ENCODE measurements around the gene SLC10A7. TPM values are rescaled to one million over a fixed set of nuclear protein-coding genes. Genes with fewer than 3 reads are reported as not detected.

Gene SLC10A7
- total and polyA plus RNA-seq, 2 of the 8 experiments (the other 6 are each of a cell fraction or from before 2014, with no cell fraction given) = 2.5 to 2.9 TPM

DNA sequence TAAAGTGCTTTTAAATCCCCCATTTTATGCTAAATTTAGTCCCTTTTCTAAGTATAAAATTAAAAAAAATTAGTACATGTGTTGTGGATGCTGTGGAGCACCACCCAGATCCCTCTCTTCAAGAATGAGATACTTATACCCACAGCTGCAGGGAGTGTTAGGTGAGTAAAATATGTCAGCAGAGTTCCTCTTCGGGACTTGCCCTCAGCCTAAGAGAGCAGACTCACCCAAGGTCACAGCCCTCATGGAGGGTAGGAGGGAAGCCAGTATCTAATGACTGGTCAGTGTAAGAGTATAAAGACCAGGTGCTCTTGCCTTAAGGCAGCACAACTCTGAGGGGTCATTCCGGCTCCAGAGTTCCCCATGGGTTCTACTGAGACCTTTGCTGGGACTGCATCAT is 218.9 kb downstream of the SLC10A7 start:
- H3K14ac ChIP-seq (ENCODE audit: insufficient read length) = no peak overlapping the region
- H3K79me2 ChIP-seq (ENCODE audit: control insufficient read depth in 1 of 2, insufficient read depth in 2 of 2, low read length in 2 of 2) = no peaks in the 10 kb centered on the region
- H3K56ac ChIP-seq (replicated peaks; ENCODE audit: insufficient read length, low read depth, low read length) = no peak overlapping the region
- DNase-seq (ENCODE audit: low read depth in 1 of 2, low spot score in 2 of 2) (no peak), FAIRE-seq (no peak)
- H3K27ac ChIP-seq (ENCODE audit: low read depth, low read length) = no peak overlapping the region
- H4K91ac ChIP-seq (replicated peaks; ENCODE audit: insufficient read length, low read length) = no peak overlapping the region
- no peak overlapping the region for H4K5ac ChIP-seq (ENCODE audit: insufficient read length, low read depth, low read length)
- H3K4me1 ChIP-seq (replicated peaks in 1 of 4; ENCODE audit: control insufficient read depth in 3 of 4, insufficient read depth in 4 of 4, low read length in 3 of 4) = no peaks in the 10 kb centered on the region
- no peak overlapping the region for H3K4me3 ChIP-seq (ENCODE audit: extremely low read depth in 1 of 4, insufficient read depth in 2 of 4, low read depth in 3 of 4, low read length in 4 of 4)
- H3K79me1 ChIP-seq (ENCODE audit: low read depth, low read length) = no peaks in the 10 kb centered on the region
- no peak overlapping the region for H2BK20ac ChIP-seq (ENCODE audit: low read length)
- H3K9me3 ChIP-seq (ENCODE audit: insufficient read depth in 2 of 2, low read depth in 1 of 2, low read length in 1 of 2) = no peaks in the 10 kb centered on the region
- H4K8ac ChIP-seq (ENCODE audit: extremely low read depth, insufficient read depth, low read length) = no peak overlapping the region
- no peak overlapping the region for H2AK5ac ChIP-seq (ENCODE audit: low read depth, low read length)
- no peaks in the 10 kb centered on the region for H4K20me1 ChIP-seq (replicated peaks in 1 of 2; ENCODE audit: control insufficient read depth in 1 of 2, insufficient read depth in 2 of 2, low read length in 2 of 2)
- no peak overlapping the region for H3K9ac ChIP-seq (replicated peaks in 1 of 4; ENCODE audit: extremely low read depth in 1 of 4, low read depth in 3 of 4, low read length in 3 of 4)
- H2BK5ac ChIP-seq (ENCODE audit: low read depth, low read length) = no peak overlapping the region
- no peak overlapping the region for H2BK12ac ChIP-seq (ENCODE audit: low read depth, low read length)
- 86% methylated on average over 2 of the region's 2 CpGs; no CpG with 5 or more reads in 1 of the 2 experiments for WGBS, 2 experiments (ENCODE audit: extremely low coverage in 1 of 2, insufficient coverage in 1 of 2, insufficient read length in 1 of 2, insufficient replicate concordance in 2 of 2, low coverage in 1 of 2, low lambda C conversion rate in 2 of 2, missing lambda C conversion rate in 1 of 2)
- no peak overlapping the region for H2AFZ ChIP-seq (ENCODE audit: low read length)
- H3K4me2 ChIP-seq (ENCODE audit: insufficient read depth in 1 of 2, low read depth in 2 of 2, low read length in 2 of 2) = no peak overlapping the region
- ChIA-PET CTCF (ENCODE audit: partially characterized antibody) (no interaction called here), POLR2A (ENCODE audit: partially characterized antibody) (no interaction called here)
- H3K18ac ChIP-seq (ENCODE audit: extremely low read depth, low read length) = no peak overlapping the region
- 0 out of 2 replicates have a peak, but pooled peaks cover 4% of the 10 kb centered on the region for H3K23me2 ChIP-seq (ENCODE audit: low read depth, low read length)
- no peak overlapping the region for H3K23ac ChIP-seq (ENCODE audit: insufficient read length)
- H3K27me3 ChIP-seq (replicated peaks in 1 of 4; ENCODE audit: control insufficient read depth in 3 of 4, extremely low read depth in 1 of 4, insufficient read depth in 3 of 4, low read length in 3 of 4) = no peaks in the 10 kb centered on the region
- H3K36me3 ChIP-seq (ENCODE audit: control insufficient read depth in 2 of 4, insufficient read depth in 4 of 4, low read length in 3 of 4) = no peaks in the 10 kb centered on the region
- TF ChIP-seq RNF2 (IDR thresholded peaks at IDR 0.05; ENCODE audit: borderline replicate concordance, low read depth, low read length, missing control alignments, poor library complexity, severe bottlenecking) = no peak
- no peak for TF ChIP-seq KDM1A (IDR thresholded peaks at IDR 0.05; ENCODE audit: borderline replicate concordance, low read length)
- no peak for TF ChIP-seq CTCF (IDR thresholded peaks at IDR 0.05; ENCODE audit: control extremely low read depth in 1 of 3, insufficient read depth in 1 of 3, low read depth in 1 of 3, low read length in 3 of 3)
- TF ChIP-seq NRF1 (IDR thresholded peaks at IDR 0.05; ENCODE audit: low read depth, low read length) = no peak
- no peak for TF ChIP-seq NANOG (IDR thresholded peaks at IDR 0.05; ENCODE audit: insufficient read depth, low read depth, low read length, poor library complexity, severe bottlenecking)
- TF ChIP-seq CTBP2 (IDR thresholded peaks at IDR 0.05; ENCODE audit: borderline replicate concordance, insufficient read depth, insufficient read length, low read length) = no peak
- no peak overlapping the region for H3K4ac ChIP-seq (replicated peaks; ENCODE audit: insufficient read length, low read depth, low read length)
- no peak overlapping the region for H2BK15ac ChIP-seq (ENCODE audit: low read length)
- H2BK120ac ChIP-seq (replicated peaks; ENCODE audit: low read depth, low read length) = no peak overlapping the region
